MM.1S (cell line): ENCODE results near the gene EAF1.
A peak's percentile ranks its signal among the peaks of the same experiment; 100 is the strongest.
"Not testable (repeated sequence)": the region's sequence is repeated elsewhere in the genome, so short reads cannot be mapped to it uniquely, and the experiment has no call there.

Experiments used
- DNase-seq: peaks from one replicate; pipeline ENCODE4 v3.0.0-alpha.2; 2015
- H2AFZ ChIP-seq: fragments of 300-600 bp; sonication (generic); 2 replicates; pipeline ENCODE4 v1.6.0; 2016; ENCODE audit warnings: antibody characterized with exemption, low read length
- H3F3A ChIP-seq: fragments of 300-600 bp; sonication (generic); 2 replicates; pipeline ENCODE4 v1.6.1; 2016; ENCODE audit warnings: mild to moderate bottlenecking, antibody characterized with exemption, low read length, moderate library complexity, mixed read lengths; ENCODE audit not compliant: insufficient read depth
- H3K27ac ChIP-seq: fragments of 300-600 bp; sonication (generic); 2 replicates; pipeline ENCODE4 v1.5.1; 2016; ENCODE audit warnings: mild to moderate bottlenecking, low read length
- H3K27me3 ChIP-seq: fragments of 300-600 bp; sonication (generic); replicated peaks from 2 replicates; pipeline ENCODE4 v1.6.0; 2016; ENCODE audit warnings: low read length; ENCODE audit not compliant: insufficient read depth
- H3K36me3 ChIP-seq: fragments of 300-600 bp; sonication (generic); replicated peaks from 2 replicates; pipeline ENCODE4 v1.6.1; 2016; ENCODE audit warnings: mild to moderate bottlenecking, low read length, mixed read lengths; ENCODE audit not compliant: insufficient read depth
- H3K4me1 ChIP-seq: fragments of 300-600 bp; sonication (generic); 2 replicates; pipeline ENCODE4 v1.6.1; 2016; ENCODE audit warnings: low read length, mixed read lengths
- H3K4me2 ChIP-seq: fragments of 300-600 bp; sonication (generic); 2 replicates; pipeline ENCODE4 v1.6.0; 2016; ENCODE audit warnings: low read depth, low read length
- H3K4me3 ChIP-seq: fragments of 300-600 bp; sonication (generic); 2 replicates; pipeline ENCODE4 v1.5.1; 2016; ENCODE audit warnings: low read length, mixed read lengths
- H3K79me2 ChIP-seq: fragments of 300-600 bp; sonication (generic); 2 replicates; pipeline ENCODE4 v1.6.1; 2016; ENCODE audit warnings: mixed run types, low read length, mixed read lengths
- H3K9ac ChIP-seq: fragments of 300-600 bp; sonication (generic); 2 replicates; pipeline ENCODE4 v1.6.1; 2016; ENCODE audit warnings: low read length, mixed read lengths
- H3K9me2 ChIP-seq: fragments of 300-600 bp; sonication (generic); replicated peaks from 2 replicates; pipeline ENCODE4 v1.6.1; 2016; ENCODE audit warnings: mild to moderate bottlenecking, low read length, mixed read lengths; ENCODE audit not compliant: insufficient read depth
- H3K9me3 ChIP-seq: fragments of 300-600 bp; sonication (generic); replicated peaks from 2 replicates; pipeline ENCODE4 v1.6.1; 2016; ENCODE audit warnings: mild to moderate bottlenecking, low read length, mixed read lengths; ENCODE audit not compliant: insufficient read depth
- H4K20me1 ChIP-seq: fragments of 300-600 bp; sonication (generic); 2 replicates; pipeline ENCODE4 v1.6.1; 2016; ENCODE audit warnings: mild to moderate bottlenecking, low read length, moderate library complexity, mixed read lengths; ENCODE audit not compliant: insufficient read depth
- CTCF ChIP-seq: fragments of 300-600 bp; sonication (generic); IDR thresholded peaks from 2 replicates; pipeline ENCODE4 v1.5.1; 2016; ENCODE audit warnings: antibody characterized with exemption, low read length, mixed read lengths
- EZH2 ChIP-seq: fragments of 300-600 bp; sonication (generic); optimal IDR thresholded peaks from 2 replicates; pipeline ENCODE3; 2017; ENCODE audit warnings: low read depth, mild to moderate bottlenecking, antibody characterized with exemption, low read length, mixed read lengths
- EZH2phosphoT487 ChIP-seq: fragments of 300-600 bp; sonication (generic); IDR thresholded peaks from 2 replicates; pipeline ENCODE4 v1.6.1; 2018; ENCODE audit warnings: antibody characterized with exemption, low read length

EAF1 gene

GRCh38 chr3:15409774-15410173 lies 17.6 kb upstream of the EAF1 start:
- H3K79me2 ChIP-seq, result no peaks in the 10 kb centered on the region
- H3K9me2 ChIP-seq, result no peaks in the 10 kb centered on the region
- H3K9me3 ChIP-seq, result no peaks in the 10 kb centered on the region
- no peak overlapping the region for H3K4me2 ChIP-seq
- H3K27ac ChIP-seq, result no peak overlapping the region
- H3K27me3 ChIP-seq, result no peaks in the 10 kb centered on the region
- no peak overlapping the region for H2AFZ ChIP-seq
- H4K20me1 ChIP-seq, result no peaks in the 10 kb centered on the region
- no peaks in the 10 kb centered on the region for H3F3A ChIP-seq
- H3K9ac ChIP-seq, result no peak overlapping the region
- DNase-seq, result no peak
- H3K4me1 ChIP-seq, result no peaks in the 10 kb centered on the region
- 0 out of 2 replicates have a peak, but pooled peaks cover 2% of the 10 kb centered on the region for H3K36me3 ChIP-seq
- H3K4me3 ChIP-seq, result no peak overlapping the region
- TF ChIP-seq CTCF (no peak), EZH2phosphoT487 (no peak), EZH2 (no peak)

GRCh38 chr3:15410966-15411365 lies 16.4 kb upstream of the EAF1 start:
- H3K9ac ChIP-seq, H3K79me2 ChIP-seq, H3K27me3 ChIP-seq, DNase-seq, H3K4me1 ChIP-seq, H3K36me3 ChIP-seq, H3K27ac ChIP-seq, H4K20me1 ChIP-seq, H3K4me3 ChIP-seq, H3K4me2 ChIP-seq, H3F3A ChIP-seq, H2AFZ ChIP-seq, H3K9me2 ChIP-seq, H3K9me3 ChIP-seq: not testable (repeated sequence)

- Histone ChIP-seq H3K4me2 (no peak overlapping the region), H3K9ac (no peak overlapping the region), H3K4me1 (no peaks in the 10 kb centered on the region), H3K27ac (no peak overlapping the region), H3K27me3 (no peaks in the 10 kb centered on the region), H3K9me2 (no peaks in the 10 kb centered on the region), H2AFZ (no peak overlapping the region), H3K4me3 (no peak overlapping the region), H3F3A (no peaks in the 10 kb centered on the region), H3K79me2 (no peaks in the 10 kb centered on the region), H4K20me1 (no peaks in the 10 kb centered on the region), H3K36me3 (no peaks in the 10 kb centered on the region), H3K9me3 (no peaks in the 10 kb centered on the region)
- DNase-seq, result no peak
- TF ChIP-seq CTCF, result no peak
- TF ChIP-seq EZH2, result no peak
- no peak for TF ChIP-seq EZH2phosphoT487
These were observed 6.5 kb upstream of the EAF1 start for GRCh38 chr3:15420871-15421270.

GRCh38 chr3:15426579-15427118 lies 749 bp upstream of the EAF1 start:
- Histone ChIP-seq H2AFZ (peak overlapping the region; percentile 98), H3K9ac (peak overlapping the region; percentile 89), H3K79me2 (peaks cover 51% of the 10 kb centered on the region), H3F3A (no peaks in the 10 kb centered on the region), H3K9me2 (no peaks in the 10 kb centered on the region), H3K9me3 (no peaks in the 10 kb centered on the region), H3K27ac (no peak overlapping the region), H3K4me3 (peak overlapping the region; percentile 98), H3K27me3 (no peaks in the 10 kb centered on the region), H4K20me1 (no peaks in the 10 kb centered on the region), H3K36me3 (no peaks in the 10 kb centered on the region), H3K4me2 (peak overlapping the region; percentile 81), H3K4me1 (peaks cover 11% of the 10 kb centered on the region)
- no peak for DNase-seq
- TF ChIP-seq EZH2phosphoT487 (no peak), EZH2 (no peak), CTCF (no peak)
